Measurements from ENCODE around the gene PROK1.

PROK1 gene

GRCh38 chr1:110488867-110489266 lies 37.9 kb downstream of the PROK1 start:
- no peak for DNase-seq (ENCODE audit: low read depth in 2 of 2)

DNA sequence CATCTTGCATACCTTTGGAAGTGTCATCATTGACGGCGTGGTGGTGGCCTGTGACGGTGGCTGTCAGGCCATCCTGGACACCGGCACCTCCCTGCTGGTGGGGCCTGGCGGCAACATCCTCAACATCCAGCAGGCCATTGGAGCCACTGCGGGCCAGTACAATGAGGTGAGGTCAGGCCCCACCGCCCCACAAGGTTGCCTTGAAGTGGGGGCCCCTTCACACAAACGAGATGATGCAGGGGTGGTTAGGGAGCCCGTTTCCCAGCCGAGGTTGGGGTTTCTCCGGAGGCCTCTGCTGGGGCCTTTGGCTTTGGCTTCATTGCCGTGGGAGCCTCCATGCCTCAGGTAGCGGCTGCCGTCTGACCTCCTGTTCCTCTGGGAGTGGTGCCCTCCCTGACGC lies 38.5 kb downstream of the PROK1 start:
- no peak for DNase-seq (ENCODE audit: low read depth in 2 of 2)

DNA sequence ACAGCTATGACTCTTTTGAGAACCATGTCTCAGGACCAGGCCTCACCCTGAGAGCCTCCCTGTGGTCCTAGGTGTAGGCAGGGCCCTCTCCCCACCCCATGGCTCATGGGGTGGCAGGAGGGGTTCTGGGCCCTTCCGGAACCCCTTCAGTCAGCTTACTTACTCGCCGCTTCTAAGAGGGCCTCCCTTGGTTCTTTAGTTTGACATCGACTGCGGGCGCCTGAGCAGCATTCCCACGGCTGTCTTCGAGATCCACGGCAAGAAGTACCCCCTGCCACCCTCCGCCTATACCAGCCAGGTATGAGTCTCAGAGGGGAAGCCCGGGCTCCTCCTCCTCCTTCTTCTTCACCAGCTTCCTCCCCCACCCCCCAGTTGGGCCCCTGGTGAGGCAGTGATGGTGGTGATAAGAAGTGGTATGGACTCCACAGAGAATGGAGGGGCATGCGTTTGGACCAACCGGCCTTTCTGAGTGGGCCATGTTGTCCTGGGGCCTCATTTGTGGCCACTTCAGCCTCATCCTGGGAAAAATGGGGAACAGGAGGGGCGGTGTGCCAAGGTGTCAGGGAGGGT lies 39.1 kb downstream of the PROK1 start:
- DNase-seq (ENCODE audit: low read depth in 2 of 2) = no peak

GRCh38 chr1:110490791-110491451 lies 40.0 kb downstream of the PROK1 start:
- no peak for DNase-seq (ENCODE audit: low read depth in 2 of 2)

GRCh38 chr1:110492573-110492972 lies 41.6 kb downstream of the PROK1 start:
- no peak for DNase-seq (ENCODE audit: low read depth in 2 of 2)

GRCh38 chr1:110493059-110493699 lies 42.2 kb downstream of the PROK1 start:
- no peak for DNase-seq (ENCODE audit: low read depth in 2 of 2)

DNA sequence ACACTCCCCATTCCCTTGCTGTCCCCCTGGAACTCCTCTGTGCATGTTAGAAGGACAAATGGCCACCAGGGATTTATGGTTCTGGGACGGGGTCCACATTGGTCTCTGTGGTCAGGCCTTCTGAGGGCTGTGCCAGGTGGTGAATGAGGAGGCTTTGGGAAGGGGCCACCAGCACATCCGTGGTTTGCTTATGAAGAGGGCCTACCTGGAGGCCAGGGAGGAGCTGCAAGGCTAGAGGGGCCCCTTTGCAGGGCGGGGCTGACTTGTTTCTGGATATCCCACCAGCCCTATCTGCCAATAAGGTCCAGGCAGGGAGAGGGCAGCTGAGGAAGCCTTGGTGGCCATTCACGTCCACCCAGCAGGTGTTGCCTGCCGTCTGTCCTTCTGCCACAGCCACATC lies 43.1 kb downstream of the PROK1 start:
- DNase-seq (ENCODE audit: low read depth in 2 of 2) = no peak

DNA sequence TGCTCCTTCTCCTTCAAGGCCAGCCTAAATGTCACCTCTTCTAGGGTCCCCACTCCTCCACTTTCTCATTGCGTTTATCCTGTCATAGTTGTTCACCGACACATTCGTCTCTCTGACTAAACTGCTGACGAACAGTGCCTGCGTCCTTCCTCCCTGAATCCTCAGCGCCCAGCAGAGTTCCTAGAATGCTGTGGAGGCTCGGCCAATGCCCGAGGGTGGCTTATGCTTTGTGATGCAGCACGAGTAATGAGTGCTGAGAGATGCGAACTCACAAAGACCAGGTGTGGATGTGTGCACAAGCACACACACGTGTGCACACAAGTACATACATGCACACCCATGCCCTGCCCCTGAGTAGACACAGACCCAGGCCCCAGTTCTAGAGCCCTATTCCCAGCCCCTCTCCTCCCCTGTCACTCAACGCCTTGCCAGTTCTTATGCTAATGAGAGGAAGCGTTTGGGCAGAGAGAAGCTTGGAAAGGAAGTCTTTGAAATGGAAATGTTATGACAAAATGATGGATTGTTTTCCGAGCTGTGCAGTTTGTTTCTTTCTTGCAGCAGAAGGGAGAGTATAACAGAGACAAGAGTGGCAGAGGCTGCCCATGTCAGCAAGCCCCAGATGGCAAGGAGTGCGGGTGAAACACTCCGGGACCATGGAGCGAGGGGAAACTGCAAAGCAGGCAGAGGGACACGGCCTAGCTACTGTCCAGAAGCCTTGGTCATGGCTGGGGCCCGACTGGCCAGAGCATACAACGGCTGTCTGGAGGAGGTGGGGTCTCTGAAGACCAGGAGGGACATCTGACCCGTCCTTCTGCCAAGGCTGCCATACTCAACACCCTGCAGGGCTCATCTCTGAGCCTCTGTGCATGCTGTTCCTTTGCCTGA lies 43.8 kb downstream of the PROK1 start:
- no peak for DNase-seq (ENCODE audit: low read depth in 2 of 2)

GRCh38 chr1:110495926-110496600 lies 45.1 kb downstream of the PROK1 start:
- DNase-seq (ENCODE audit: low read depth in 2 of 2) = peak; percentile 17 to 49

- no peak for DNase-seq (ENCODE audit: low read depth in 2 of 2)
Measured at GRCh38 chr1:110498270-110498669, 47.3 kb downstream of the PROK1 start.

DNA sequence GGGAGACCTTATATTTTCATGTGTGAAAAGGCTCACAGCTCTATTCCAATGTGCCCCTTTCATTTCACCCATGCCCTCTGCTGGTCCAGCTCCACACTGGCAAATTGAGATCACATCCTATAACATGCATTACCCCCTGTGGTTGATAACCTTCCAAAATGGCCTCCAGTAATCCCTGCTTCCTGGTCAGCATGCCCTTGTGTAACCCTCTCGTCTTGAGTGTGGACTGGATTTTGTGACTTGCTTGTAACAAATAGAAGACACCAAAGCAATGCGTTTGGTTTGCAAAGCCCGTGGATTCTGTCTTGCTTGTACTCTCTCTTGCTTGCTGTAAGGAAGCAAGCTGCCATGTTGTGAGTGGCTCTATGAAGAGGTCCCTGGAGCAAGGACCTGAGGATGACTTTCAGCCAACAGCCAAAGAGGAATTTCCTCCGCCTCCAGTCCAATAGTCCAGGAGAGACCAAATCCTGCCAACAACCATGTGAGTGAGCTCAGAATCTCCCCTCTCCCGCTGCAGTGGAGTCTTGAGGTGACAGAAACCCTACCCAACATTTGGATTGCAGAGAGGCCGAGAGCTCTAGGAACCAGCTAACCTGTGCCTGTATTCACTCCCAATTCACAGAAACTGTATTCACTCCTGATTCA lies 50.7 kb downstream of the PROK1 start:
- DNase-seq (ENCODE audit: low read depth in 2 of 2) = no peak

DNA sequence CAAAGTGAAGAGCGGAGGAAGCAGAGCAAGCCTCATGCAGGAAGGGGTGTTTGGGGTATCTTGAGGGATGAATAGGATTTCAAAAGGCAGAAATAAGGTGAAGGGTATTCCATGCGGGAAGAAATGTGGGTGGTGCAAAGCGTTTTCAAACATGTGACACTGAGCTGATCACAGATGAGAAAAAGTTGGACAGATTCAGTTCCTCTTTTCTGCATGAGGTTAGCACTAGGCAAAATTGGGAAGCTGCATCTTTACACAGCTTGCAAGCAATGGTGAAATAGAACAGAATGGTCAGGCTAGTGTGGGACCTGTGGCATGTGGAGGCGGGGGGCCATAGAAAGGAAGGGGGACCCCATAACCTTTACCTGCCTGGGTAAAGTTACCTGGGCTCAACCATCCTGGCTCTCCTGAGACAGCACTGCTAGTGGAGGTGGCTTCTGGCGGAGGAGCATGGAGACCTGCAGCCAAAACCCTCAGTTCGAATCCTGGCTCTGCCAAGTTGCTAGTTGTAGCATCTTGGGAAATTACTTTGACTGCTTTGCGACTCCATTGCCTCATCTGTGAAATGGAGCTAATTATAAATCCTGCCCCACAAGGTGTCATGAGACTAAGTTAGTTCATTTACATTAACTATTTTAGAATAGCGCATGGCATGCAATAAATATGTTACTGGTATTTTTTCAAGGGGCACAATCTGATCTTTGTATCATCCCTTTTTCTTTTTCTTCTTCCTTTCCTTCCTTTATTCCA lies 51.6 kb downstream of the PROK1 start:
- DNase-seq (ENCODE audit: low read depth in 2 of 2) = no peak

DNA sequence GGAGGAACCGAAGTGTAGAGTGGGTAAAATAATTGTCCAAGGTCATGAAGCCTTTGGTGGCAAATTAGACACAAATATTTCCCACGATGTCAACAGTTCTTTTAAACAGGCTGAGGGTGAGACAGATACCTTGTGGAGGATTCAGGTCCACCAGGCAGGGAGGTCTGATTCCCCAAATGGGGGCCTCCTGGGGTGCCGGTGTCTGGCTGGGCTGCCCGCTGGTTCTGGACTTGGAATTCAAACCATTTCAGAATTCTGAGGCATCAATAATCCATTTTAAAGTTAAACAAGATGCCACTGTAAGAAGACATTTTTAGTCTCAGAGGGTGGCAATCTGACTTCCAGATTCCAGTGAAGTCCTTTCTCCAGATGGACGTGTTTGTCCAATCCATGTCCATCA lies 52.5 kb downstream of the PROK1 start:
- no peak for DNase-seq (ENCODE audit: low read depth in 2 of 2)

DNA sequence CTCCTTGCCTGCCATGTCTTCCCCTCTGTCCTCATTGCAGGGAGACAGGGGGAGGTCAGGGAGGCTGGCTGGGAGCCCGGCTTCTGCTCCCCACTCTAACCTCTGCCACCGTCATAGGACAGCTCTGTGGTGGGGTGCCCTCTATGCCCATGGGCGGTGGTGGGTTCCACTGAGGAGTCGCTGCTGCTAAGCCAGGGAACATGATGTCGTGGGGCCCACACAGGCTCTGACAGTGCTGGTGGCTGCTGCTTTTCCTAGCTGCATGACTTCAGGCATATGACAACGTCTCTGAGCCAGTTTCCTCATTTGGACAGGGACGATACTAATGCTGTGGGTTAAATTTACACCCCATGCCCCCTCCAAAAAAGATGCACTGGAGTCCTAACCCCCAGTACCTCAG lies 53.3 kb downstream of the PROK1 start:
- no peak for DNase-seq (ENCODE audit: low read depth in 2 of 2)

DNA sequence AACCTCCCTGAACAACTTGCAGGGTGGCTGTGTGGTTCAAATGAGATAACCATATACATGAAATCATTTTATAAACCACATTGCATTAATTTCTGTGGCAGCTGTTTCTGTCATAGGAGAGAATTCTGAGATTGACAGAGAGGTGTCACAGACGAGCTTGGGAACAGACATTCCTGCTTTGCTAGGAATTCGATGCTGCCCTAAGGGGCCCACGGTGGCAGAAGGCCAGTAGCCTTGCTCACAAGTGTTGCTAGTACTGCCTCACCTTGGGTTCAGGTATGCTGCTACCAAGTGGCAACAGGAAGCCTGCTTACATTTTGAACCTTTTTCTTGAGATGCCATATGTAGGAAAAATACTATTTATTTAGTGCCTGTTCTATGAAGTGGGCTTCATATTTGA lies 54.6 kb downstream of the PROK1 start:
- no peak for DNase-seq (ENCODE audit: low read depth in 2 of 2)

GRCh38 chr1:110506541-110506940 lies 55.6 kb downstream of the PROK1 start:
- DNase-seq (ENCODE audit: low read depth in 2 of 2) = no peak

Data from stimulated activated CD8-positive, alpha-beta memory T cell treated with anti-CD3 and anti-CD28 coated beads, Interleukin-15, amount 100 ng/mL, for 4 hours (primary cell).